ENCODE data around the gene C19orf73. TPM values are rescaled to one million over a fixed set of nuclear protein-coding genes. Genes with fewer than 3 reads are reported as not detected.

The C19orf73 gene
- total and polyA plus RNA-seq, 2 donors from 2014 or later = 0.82 to 3.9 TPM

- DNase-seq (no peak), FAIRE-seq (no peak)
- H3K4me3 ChIP-seq (ENCODE audit: low read length in 3 of 3) = no peak overlapping the region
- H3K27me3 ChIP-seq (ENCODE audit: control insufficient read depth, insufficient read depth, low read length) = no peaks in the 10 kb centered on the region
- H3K27ac ChIP-seq (ENCODE audit: low read depth in 2 of 2, low read length in 2 of 2) = peak overlapping the region in 1 of 2 donors; percentile 83
- no peaks in the 10 kb centered on the region for H3K9me3 ChIP-seq (ENCODE audit: control insufficient read depth in 2 of 3, insufficient read depth in 1 of 3, low read length in 3 of 3)
- intact Hi-C loops (cut with DNase I) = no loop called here
- TF ChIP-seq CTCF (IDR thresholded peaks at IDR 0.05; ENCODE audit: borderline replicate concordance, extremely low read depth, insufficient read depth) = no peak
- H3K36me3 ChIP-seq (ENCODE audit: control insufficient read depth in 2 of 3, insufficient read depth in 3 of 3, low read length in 3 of 3) = no peaks in the 10 kb centered on the region
- H3K9ac ChIP-seq (ENCODE audit: low read length in 3 of 3) = no peak overlapping the region
- H3K4me1 ChIP-seq (ENCODE audit: control insufficient read depth in 2 of 3, insufficient read depth in 2 of 3, low read depth in 1 of 3, low read length in 3 of 3) = peaks cover 0 to 26% (median 0%) of the 10 kb centered on the region in 3 donors
Observed at GRCh38 chr19:49152119-49152550, 33.2 kb upstream of the C19orf73 start.

- TF ChIP-seq CTCF (IDR thresholded peaks at IDR 0.05; ENCODE audit: borderline replicate concordance, extremely low read depth, insufficient read depth) = no peak
- H3K9ac ChIP-seq (ENCODE audit: low read length in 3 of 3) = peak overlapping the region in 2 of 3 donors; percentile 10 to 85
- H3K36me3 ChIP-seq (ENCODE audit: control insufficient read depth in 2 of 3, insufficient read depth in 3 of 3, low read length in 3 of 3) = no peaks in the 10 kb centered on the region
- H3K4me3 ChIP-seq (ENCODE audit: low read length in 3 of 3) = peak overlapping the region in 2 of 3 donors; percentile 34 to 89
- H3K9me3 ChIP-seq (ENCODE audit: control insufficient read depth in 2 of 3, insufficient read depth in 1 of 3, low read length in 3 of 3) = no peaks in the 10 kb centered on the region
- no peaks in the 10 kb centered on the region for H3K27me3 ChIP-seq (ENCODE audit: control insufficient read depth, insufficient read depth, low read length)
- H3K27ac ChIP-seq (ENCODE audit: low read depth in 2 of 2, low read length in 2 of 2) = peak overlapping the region; percentile 83 to 89
- FAIRE-seq (no peak), DNase-seq (peak; percentile 67 to 92 (median 82))
- intact Hi-C loops (cut with DNase I) = no loop called here
- H3K4me1 ChIP-seq (ENCODE audit: control insufficient read depth in 2 of 3, insufficient read depth in 2 of 3, low read depth in 1 of 3, low read length in 3 of 3) = peaks cover 0 to 26% (median 0%) of the 10 kb centered on the region in 3 donors
Observed at GRCh38 chr19:49151267-49152118, 32.5 kb upstream of the C19orf73 start.

GRCh38 chr19:49150944-49151243 lies 32.0 kb upstream of the C19orf73 start:
- intact Hi-C loops (cut with DNase I) = no loop called here
- peaks cover 0 to 27% (median 0%) of the 10 kb centered on the region in 3 donors for H3K4me1 ChIP-seq (ENCODE audit: control insufficient read depth in 2 of 3, insufficient read depth in 2 of 3, low read depth in 1 of 3, low read length in 3 of 3)
- peak overlapping the region; percentile 83 to 89 for H3K27ac ChIP-seq (ENCODE audit: low read depth in 2 of 2, low read length in 2 of 2)
- TF ChIP-seq CTCF (IDR thresholded peaks at IDR 0.05; ENCODE audit: borderline replicate concordance, extremely low read depth, insufficient read depth) = no peak
- DNase-seq (no peak), FAIRE-seq (no peak)
- H3K9me3 ChIP-seq (ENCODE audit: control insufficient read depth in 2 of 3, insufficient read depth in 1 of 3, low read length in 3 of 3) = no peaks in the 10 kb centered on the region
- peak overlapping the region; percentile 18 to 89 (median 55) for H3K4me3 ChIP-seq (ENCODE audit: low read length in 3 of 3)
- no peaks in the 10 kb centered on the region for H3K36me3 ChIP-seq (ENCODE audit: control insufficient read depth in 2 of 3, insufficient read depth in 3 of 3, low read length in 3 of 3)
- peak overlapping the region in 1 of 3 donors; percentile 85 for H3K9ac ChIP-seq (ENCODE audit: low read length in 3 of 3)
- H3K27me3 ChIP-seq (ENCODE audit: control insufficient read depth, insufficient read depth, low read length) = no peaks in the 10 kb centered on the region
